ENCODE results near the gene GAL3ST2. TPM values are rescaled to one million over a fixed set of nuclear protein-coding genes. Genes with fewer than 3 reads are reported as not detected.
"Not testable (repeated sequence)": the region's sequence is repeated elsewhere in the genome, so short reads cannot be mapped to it uniquely, and the experiment has no call there.

GAL3ST2 gene
- total RNA-seq, 1 donor from 2014 or later, result not detected

DNA sequence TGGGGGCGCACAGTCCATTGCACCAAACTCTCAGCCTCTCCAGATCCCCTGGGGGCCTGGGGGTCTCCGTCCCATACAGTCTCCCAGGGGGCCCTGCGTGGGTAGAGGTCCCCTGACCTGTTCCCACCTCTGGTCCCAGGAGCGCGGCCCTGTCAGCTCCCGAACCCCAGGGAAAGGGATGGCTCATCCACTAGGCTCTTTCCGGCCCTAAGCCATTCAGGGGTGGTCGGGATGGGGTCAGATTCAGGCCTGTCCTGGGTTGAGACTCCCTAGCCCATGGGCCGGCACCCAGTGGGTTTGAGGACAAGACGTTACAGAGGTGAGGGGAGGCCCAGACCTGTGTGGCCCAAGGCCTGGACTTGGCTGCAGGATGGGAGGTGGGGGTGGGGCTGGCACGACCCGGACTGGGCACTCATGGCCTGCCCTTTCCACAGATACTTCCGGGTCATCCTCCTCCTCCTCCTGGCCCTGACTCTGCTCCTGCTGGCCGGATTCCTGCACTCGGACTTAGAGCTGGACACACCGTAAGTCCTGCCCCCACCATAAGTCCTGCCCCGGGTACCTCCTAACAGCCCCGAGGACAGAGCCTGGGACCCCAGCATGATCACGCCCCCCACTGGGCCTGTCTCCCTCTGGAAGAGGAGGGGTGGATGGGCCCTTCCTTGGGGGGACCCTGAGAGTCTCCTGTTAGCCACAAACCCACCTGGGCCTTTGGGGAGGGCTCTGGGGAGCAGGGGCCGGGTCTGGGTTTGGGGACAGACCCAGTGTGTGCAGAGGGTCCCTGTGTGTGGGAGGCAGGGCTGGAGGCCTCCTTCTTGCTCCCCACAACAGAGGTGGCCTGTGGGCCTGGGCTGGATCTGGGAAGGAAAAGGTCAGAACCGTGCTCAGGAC is 22.3 kb downstream of the GAL3ST2 start:
- Histone ChIP-seq H3K9me3 (no peaks in the 10 kb centered on the region), H3K36me3 (no peaks in the 10 kb centered on the region), H3K4me3 (no peak overlapping the region), H3K27me3 (no peaks in the 10 kb centered on the region), H3K27ac (no peak overlapping the region), H3K4me1 (peaks cover under 1 to 4% of the 10 kb centered on the region in 2 donors)
- peak in 1 of 2 donors; percentile 61 for DNase-seq (ENCODE audit: low spot score in 2 of 2)
- TF ChIP-seq, protein P1, sequence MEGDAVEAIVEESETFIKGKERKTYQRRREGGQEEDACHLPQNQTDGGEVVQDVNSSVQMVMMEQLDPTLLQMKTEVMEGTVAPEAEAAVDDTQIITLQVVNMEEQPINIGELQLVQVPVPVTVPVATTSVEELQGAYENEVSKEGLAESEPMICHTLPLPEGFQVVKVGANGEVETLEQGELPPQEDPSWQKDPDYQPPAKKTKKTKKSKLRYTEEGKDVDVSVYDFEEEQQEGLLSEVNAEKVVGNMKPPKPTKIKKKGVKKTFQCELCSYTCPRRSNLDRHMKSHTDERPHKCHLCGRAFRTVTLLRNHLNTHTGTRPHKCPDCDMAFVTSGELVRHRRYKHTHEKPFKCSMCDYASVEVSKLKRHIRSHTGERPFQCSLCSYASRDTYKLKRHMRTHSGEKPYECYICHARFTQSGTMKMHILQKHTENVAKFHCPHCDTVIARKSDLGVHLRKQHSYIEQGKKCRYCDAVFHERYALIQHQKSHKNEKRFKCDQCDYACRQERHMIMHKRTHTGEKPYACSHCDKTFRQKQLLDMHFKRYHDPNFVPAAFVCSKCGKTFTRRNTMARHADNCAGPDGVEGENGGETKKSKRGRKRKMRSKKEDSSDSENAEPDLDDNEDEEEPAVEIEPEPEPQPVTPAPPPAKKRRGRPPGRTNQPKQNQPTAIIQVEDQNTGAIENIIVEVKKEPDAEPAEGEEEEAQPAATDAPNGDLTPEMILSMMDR (IDR thresholded peaks at IDR 0.05), result no peak
- intact Hi-C loops (cut with DNase I), result no loop called here

DNA sequence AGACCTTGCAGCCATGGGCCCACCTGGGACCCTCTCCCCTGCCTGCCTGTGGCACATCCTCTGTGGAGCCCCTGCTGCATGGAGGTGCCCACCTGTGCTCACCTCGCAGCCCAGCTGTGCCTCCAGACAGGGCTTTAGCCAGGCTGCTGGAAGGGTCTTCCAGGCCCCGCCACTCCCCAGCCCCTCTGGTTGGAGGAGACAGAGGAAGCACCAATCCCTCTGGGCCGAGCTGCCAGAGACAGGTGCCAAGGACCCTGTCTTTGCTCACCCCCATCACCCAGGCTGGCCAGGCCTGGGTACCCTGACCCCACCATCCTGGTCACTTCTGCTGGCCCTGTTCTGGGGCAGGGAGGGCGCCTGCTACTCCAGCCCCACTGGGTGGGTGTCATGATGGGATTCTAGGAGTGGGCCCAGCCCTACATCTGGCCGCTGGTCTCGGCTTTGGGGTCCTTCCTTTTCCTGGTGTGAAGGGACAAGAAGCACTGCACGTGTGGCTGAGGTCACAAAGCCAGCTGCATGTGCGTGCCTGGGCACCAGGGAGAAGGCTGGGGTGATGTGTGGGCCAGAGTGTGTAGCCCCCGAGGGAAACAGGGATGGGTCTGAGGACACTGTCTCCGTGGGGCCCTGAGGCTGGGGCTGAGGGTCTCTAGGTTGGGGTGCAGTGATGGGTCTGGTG is 23.0 kb downstream of the GAL3ST2 start:
- TF ChIP-seq, protein P1 (IDR thresholded peaks at IDR 0.05), result no peak
- Histone ChIP-seq H3K4me3 (no peak overlapping the region), H3K4me1 (peaks cover 4 to 9% of the 10 kb centered on the region in 2 donors), H3K27me3 (no peaks in the 10 kb centered on the region), H3K36me3 (no peaks in the 10 kb centered on the region), H3K27ac (no peak overlapping the region), H3K9me3 (no peaks in the 10 kb centered on the region)
- intact Hi-C loops (cut with DNase I), result no loop called here
- no peak for DNase-seq (ENCODE audit: low spot score in 2 of 2)

DNA sequence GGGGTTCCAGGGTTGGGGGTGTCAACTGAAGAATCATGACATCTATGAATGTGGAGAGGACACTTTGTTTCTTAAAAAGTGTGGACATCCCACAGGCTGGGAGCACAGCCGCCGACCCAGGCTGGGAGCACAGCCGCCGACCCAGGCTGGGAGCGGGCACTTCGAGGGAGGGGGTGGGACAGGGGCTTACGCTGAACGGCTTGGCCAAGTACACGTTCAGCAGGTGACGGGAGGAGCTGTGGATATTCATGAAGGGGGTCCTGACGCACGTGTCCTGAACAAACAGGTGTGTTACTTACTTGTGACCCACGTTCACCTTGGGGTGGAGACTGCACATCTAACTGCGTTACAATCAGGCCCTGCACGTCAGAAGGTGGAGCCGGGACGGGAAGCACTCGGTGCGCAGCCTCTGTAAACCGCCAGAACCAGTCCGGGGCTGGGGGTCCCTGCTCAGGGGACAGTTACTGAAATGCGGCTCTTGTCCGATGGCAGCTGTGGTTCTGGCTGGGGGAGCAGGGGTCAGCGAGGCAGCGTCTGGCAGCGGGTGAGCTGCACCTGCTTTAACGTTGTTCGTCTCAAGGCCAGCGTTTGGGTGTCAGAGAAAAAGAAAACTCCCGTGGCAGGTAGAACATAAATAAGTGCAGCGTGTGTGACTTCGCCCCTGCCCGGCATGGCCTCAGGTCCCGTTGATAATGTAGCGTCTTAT is 23.7 kb downstream of the GAL3ST2 start:
- H3K36me3 ChIP-seq; DNase-seq (ENCODE audit: low spot score in 2 of 2); H3K4me3 ChIP-seq; intact Hi-C loops (cut with DNase I); H3K27me3 ChIP-seq; H3K9me3 ChIP-seq; H3K27ac ChIP-seq: not testable (repeated sequence)
- H3K4me1 ChIP-seq, result peaks cover 4 to 11% of the 10 kb centered on the region in 2 donors

DNA sequence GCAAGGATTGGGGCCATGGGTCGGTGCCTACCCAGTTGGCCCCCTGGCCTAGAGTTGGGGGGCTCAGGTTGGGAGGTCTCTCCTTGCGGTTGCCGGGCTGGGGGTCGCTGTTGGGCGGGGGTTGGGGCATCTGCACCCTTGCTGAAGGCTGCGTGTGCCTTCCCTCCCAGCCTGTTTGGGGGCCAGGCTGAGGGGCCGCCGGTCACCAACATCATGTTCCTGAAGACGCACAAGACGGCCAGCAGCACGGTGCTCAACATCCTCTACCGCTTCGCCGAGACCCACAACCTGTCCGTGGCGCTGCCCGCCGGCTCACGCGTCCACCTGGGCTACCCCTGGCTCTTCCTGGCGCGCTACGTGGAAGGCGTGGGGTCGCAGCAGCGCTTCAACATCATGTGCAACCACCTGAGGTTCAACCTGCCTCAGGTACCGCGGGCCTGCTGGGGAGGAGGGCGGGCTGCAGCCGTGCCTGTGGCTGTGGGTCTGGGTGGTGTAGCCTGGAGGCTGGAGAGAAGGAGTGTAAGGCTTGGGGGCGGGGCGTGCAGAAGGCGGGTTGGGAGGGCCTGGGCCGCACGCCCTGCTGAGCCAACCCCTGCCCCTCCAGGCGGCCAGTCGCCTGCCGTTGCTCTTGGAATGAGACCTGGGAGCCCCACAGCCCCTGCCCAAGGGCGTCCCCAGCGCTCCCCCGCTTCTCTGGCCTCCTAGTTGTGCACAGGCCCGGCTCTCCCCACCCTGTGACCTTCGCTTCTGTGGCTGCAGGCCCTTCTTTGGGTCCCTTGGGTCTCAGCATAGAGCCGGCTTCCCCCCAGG is 25.2 kb downstream of the GAL3ST2 start:
- Histone ChIP-seq H3K27me3 (no peaks in the 10 kb centered on the region), H3K9me3 (no peaks in the 10 kb centered on the region), H3K4me1 (peaks cover 4 to 11% of the 10 kb centered on the region in 2 donors), H3K27ac (no peak overlapping the region), H3K4me3 (no peak overlapping the region), H3K36me3 (no peaks in the 10 kb centered on the region)
- peak in 1 of 2 donors; percentile 59 for DNase-seq (ENCODE audit: low spot score in 2 of 2)
- intact Hi-C loops (cut with DNase I), result no loop called here
- TF ChIP-seq, protein P1 (IDR thresholded peaks at IDR 0.05), result no peak

DNA sequence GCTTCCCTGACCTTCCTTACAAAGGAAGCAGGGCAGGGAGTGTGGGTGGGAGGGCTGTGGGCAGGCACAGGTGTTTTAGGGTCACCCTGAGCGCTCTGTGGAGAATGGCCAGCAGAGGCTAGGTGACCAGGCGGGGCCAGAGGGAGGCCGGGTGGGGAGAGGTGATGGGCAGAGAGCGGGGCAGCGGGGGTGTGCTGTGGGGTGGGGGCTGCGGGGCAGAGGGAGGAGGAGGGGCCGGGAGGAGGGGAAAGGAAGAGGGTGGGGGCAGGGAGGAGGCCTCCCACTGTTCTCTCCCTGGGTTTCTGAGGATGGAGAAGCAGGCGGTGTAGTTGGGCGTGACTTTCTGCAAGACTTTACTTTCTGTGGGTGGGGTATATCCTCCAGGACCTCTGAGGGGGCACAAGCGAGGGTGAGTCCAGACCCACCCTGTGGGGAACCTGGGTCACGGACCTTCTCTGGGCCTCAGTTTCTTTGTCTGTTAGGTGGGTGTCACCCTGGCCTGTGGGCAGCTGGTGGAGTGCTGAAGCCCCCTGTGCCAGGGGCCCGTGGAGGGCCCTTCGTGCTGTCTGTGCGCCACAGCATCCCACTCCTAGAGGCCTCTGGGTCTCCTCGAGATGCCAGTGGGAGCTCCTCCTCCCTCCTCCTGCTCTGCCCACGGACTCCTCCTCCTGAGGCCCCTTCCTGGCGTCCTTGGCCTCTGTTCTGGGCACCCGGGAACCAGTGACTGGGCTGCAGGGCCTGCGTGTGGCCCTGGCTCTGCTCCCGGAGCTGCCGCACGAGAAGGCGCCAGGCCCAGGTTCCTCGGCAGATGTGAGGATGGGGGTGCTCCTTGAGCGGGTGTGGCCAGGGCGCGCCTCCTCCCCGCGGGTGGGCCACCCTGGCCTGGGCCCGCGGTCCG is 26.0 kb downstream of the GAL3ST2 start:
- Histone ChIP-seq H3K9me3 (no peaks in the 10 kb centered on the region), H3K27me3 (no peaks in the 10 kb centered on the region), H3K27ac (no peak overlapping the region), H3K4me3 (peak overlapping the region; percentile 47 to 66), H3K36me3 (no peaks in the 10 kb centered on the region), H3K4me1 (peaks cover 4 to 11% of the 10 kb centered on the region in 2 donors)
- intact Hi-C loops (cut with DNase I), result no loop called here
- DNase-seq (ENCODE audit: low spot score in 2 of 2), result peak in 1 of 2 donors; percentile 61
- TF ChIP-seq, protein P1 (IDR thresholded peaks at IDR 0.05), result no peak
